ENCODE results near the gene WDFY3.

WDFY3 gene

GRCh38 chr4:84803720-84804119, 162.8 kb downstream of the WDFY3 start:
- ChIA-PET POLR2A (no interaction called here), CTCF (no interaction called here)
- DNase-seq (ENCODE audit: extremely low spot score): no peak
- no peak for TF ChIP-seq SP1 (IDR thresholded peaks at IDR 0.05)
- no peak for TF ChIP-seq FOXK2 (IDR thresholded peaks at IDR 0.05)
- TF ChIP-seq PKNOX1 (IDR thresholded peaks at IDR 0.05): no peak

GRCh38 chr4:84803116-84803515, 163.4 kb downstream of the WDFY3 start:
- no peak for DNase-seq (ENCODE audit: extremely low spot score)
- CTCF ChIA-PET: no interaction called here
- TF ChIP-seq TARDBP (IDR thresholded peaks at IDR 0.05) (no peak), LEF1 (IDR thresholded peaks at IDR 0.05; ENCODE audit: borderline replicate concordance) (no peak), NFRKB (IDR thresholded peaks at IDR 0.05) (no peak), ZNF384 (IDR thresholded peaks at IDR 0.05) (no peak), FOXM1 (IDR thresholded peaks at IDR 0.05; ENCODE audit: borderline replicate concordance) (no peak), CTBP1 (IDR thresholded peaks at IDR 0.05; ENCODE audit: borderline replicate concordance) (no peak), FOXK2 (IDR thresholded peaks at IDR 0.05) (no peak), BHLHE40 (IDR thresholded peaks at IDR 0.05; ENCODE audit: borderline replicate concordance) (no peak)
- POLR2A ChIA-PET: no interaction called here

GRCh38 chr4:84800256-84800655, 166.2 kb downstream of the WDFY3 start:
- DNase-seq (ENCODE audit: extremely low spot score): no peak
- TF ChIP-seq HDGF (IDR thresholded peaks at IDR 0.05; ENCODE audit: borderline replicate concordance) (no peak), BHLHE40 (IDR thresholded peaks at IDR 0.05; ENCODE audit: borderline replicate concordance) (no peak), TARDBP (IDR thresholded peaks at IDR 0.05) (no peak), ARNT (IDR thresholded peaks at IDR 0.05) (no peak), NFRKB (IDR thresholded peaks at IDR 0.05) (no peak), SP1 (IDR thresholded peaks at IDR 0.05) (no peak), FOXM1 (IDR thresholded peaks at IDR 0.05; ENCODE audit: borderline replicate concordance) (no peak), ELF4 (IDR thresholded peaks at IDR 0.05) (no peak), FOXA1 (IDR thresholded peaks at IDR 0.05) (no peak), CTBP1 (IDR thresholded peaks at IDR 0.05; ENCODE audit: borderline replicate concordance) (no peak), FOXK2 (IDR thresholded peaks at IDR 0.05) (no peak), ZNF384 (IDR thresholded peaks at IDR 0.05) (no peak), LEF1 (IDR thresholded peaks at IDR 0.05; ENCODE audit: borderline replicate concordance) (no peak), SUZ12 (IDR thresholded peaks at IDR 0.05) (no peak), PKNOX1 (IDR thresholded peaks at IDR 0.05) (no peak), L3MBTL2 (conservative IDR thresholded peaks at IDR 0.05) (no peak)
- POLR2A ChIA-PET: no interaction called here
- CTCF ChIA-PET: no interaction called here

GRCh38 chr4:84799318-84799717, 167.2 kb downstream of the WDFY3 start:
- ChIA-PET CTCF (no interaction called here), POLR2A (no interaction called here)
- TF ChIP-seq PKNOX1 (IDR thresholded peaks at IDR 0.05) (no peak), LEF1 (IDR thresholded peaks at IDR 0.05; ENCODE audit: borderline replicate concordance) (no peak), L3MBTL2 (conservative IDR thresholded peaks at IDR 0.05) (no peak), ARNT (IDR thresholded peaks at IDR 0.05) (no peak), FOXM1 (IDR thresholded peaks at IDR 0.05; ENCODE audit: borderline replicate concordance) (no peak), SP1 (IDR thresholded peaks at IDR 0.05) (no peak), FOXK2 (IDR thresholded peaks at IDR 0.05) (no peak), SUZ12 (IDR thresholded peaks at IDR 0.05) (no peak), TARDBP (IDR thresholded peaks at IDR 0.05) (no peak), ZNF384 (IDR thresholded peaks at IDR 0.05) (no peak)
- DNase-seq (ENCODE audit: extremely low spot score): no peak

GRCh38 chr4:84796394-84796793, 170.1 kb downstream of the WDFY3 start:
- ChIA-PET CTCF (no interaction called here), POLR2A (no interaction called here)
- TF ChIP-seq BHLHE40 (IDR thresholded peaks at IDR 0.05; ENCODE audit: borderline replicate concordance) (no peak), FOXK2 (IDR thresholded peaks at IDR 0.05) (no peak), SUZ12 (IDR thresholded peaks at IDR 0.05) (no peak), SP1 (IDR thresholded peaks at IDR 0.05) (no peak), L3MBTL2 (conservative IDR thresholded peaks at IDR 0.05) (no peak), ARNT (IDR thresholded peaks at IDR 0.05) (no peak)
- DNase-seq (ENCODE audit: extremely low spot score): no peak

- ChIA-PET POLR2A (no interaction called here), CTCF (no interaction called here)
- DNase-seq (ENCODE audit: extremely low spot score): no peak
- TF ChIP-seq L3MBTL2 (conservative IDR thresholded peaks at IDR 0.05): no peak
- no peak for TF ChIP-seq FOXK2 (IDR thresholded peaks at IDR 0.05)
- no peak for TF ChIP-seq ELF4 (IDR thresholded peaks at IDR 0.05)
- TF ChIP-seq FOXM1 (IDR thresholded peaks at IDR 0.05; ENCODE audit: borderline replicate concordance): no peak
- TF ChIP-seq CTBP1 (IDR thresholded peaks at IDR 0.05; ENCODE audit: borderline replicate concordance): no peak
- no peak for TF ChIP-seq HDGF (IDR thresholded peaks at IDR 0.05; ENCODE audit: borderline replicate concordance)
- no peak for TF ChIP-seq LEF1 (IDR thresholded peaks at IDR 0.05; ENCODE audit: borderline replicate concordance)
- no peak for TF ChIP-seq TARDBP (IDR thresholded peaks at IDR 0.05)
- no peak for TF ChIP-seq SP1 (IDR thresholded peaks at IDR 0.05)
- TF ChIP-seq BHLHE40 (IDR thresholded peaks at IDR 0.05; ENCODE audit: borderline replicate concordance): no peak
- TF ChIP-seq PKNOX1 (IDR thresholded peaks at IDR 0.05): no peak
- no peak for TF ChIP-seq ZNF384 (IDR thresholded peaks at IDR 0.05)
- TF ChIP-seq FOXA1 (IDR thresholded peaks at IDR 0.05): no peak
- no peak for TF ChIP-seq SUZ12 (IDR thresholded peaks at IDR 0.05)
- no peak for TF ChIP-seq NFRKB (IDR thresholded peaks at IDR 0.05)
- no peak for TF ChIP-seq ARNT (IDR thresholded peaks at IDR 0.05)
Measured at GRCh38 chr4:84792366-84793301, 173.9 kb downstream of the WDFY3 start.
